HG02885 (cell line): Measurements from ENCODE around the gene ZNF541.
"Not testable (repeated sequence)": the region's sequence is repeated elsewhere in the genome, so short reads cannot be mapped to it uniquely, and the experiment has no call there.

Experiments used
- ATAC-seq: cut with Tn5 transposase; IDR thresholded peaks from one replicate; pipeline ENCODE4 v1.9.1; 2021; ENCODE audit warnings: mild to moderate bottlenecking; ENCODE audit not compliant: unreplicated experiment, poor library complexity

Gene ZNF541

DNA sequence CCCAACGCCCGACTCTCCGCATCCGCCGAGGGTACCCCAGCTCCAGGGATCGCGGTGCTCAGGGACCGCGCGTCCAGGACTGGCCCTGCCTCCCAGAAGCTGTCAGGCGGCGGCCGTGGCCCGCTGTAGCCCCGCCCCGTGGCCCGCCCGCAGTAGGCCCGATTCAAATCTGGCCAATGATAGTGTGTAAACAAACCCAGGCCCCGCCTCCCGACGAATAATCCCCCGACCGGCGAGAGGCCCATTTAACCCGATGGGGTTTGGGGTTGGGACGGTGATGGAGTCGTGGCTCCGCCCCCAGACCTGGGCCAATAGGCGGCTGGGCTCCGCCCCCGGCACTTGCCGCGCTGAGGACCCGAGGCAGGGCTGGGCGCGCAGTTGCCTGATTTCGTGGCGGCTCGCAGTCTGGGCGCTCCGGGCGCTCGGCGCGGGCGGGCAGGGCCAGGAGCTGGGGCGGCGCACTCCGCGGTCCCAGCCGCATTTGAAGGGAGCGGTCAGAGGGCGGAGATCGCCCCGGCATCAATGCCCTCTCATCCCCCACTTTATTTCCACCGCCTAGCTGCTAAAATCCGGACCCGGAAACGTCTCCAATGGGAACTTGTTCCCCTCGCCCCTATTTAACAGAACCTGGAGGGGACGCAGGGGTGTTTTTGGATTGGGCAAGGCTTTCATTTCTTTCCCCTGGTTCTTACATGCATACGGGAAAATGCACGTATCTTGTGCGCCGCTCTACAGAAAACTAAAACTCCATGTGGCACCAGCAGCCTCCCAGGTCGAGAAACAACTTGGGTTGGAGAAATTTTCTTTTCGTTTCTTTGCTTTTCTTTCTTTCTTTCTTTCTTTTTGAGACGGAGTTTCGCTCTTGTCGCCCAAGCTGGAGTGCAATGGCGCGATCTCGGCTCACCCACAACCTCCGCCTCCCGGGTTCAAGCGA, 27.6 kb upstream of the ZNF541 start:
- ATAC-seq, result peak; percentile 95

- not testable (repeated sequence) for ATAC-seq
These were observed 26.8 kb upstream of the ZNF541 start for GRCh38 chr19:47599671-47600245.

- ATAC-seq, result no peak
These were observed 25.7 kb upstream of the ZNF541 start for GRCh38 chr19:47598407-47599349.

DNA sequence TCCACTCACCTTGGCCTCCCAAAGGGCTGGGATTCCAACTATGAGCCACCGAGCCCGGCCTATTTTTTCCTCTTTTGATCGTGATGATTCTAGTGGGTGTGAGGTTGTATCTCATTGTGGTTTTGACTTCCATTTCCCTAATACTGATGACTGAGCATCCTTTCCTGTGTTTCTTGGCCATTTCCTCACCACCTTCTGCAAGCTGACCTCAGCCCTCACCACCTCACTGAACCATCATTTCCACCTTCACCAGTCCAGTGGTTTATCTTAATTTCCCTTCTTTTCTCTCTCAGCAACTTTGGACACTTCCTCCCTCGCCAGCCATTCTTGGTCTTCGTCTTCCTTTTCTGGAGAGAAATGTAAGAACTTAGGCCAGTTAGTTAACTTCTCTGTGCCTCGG, 23.0 kb upstream of the ZNF541 start:
- ATAC-seq, result no peak

- ATAC-seq, result no peak
These were observed 20.9 kb upstream of the ZNF541 start for GRCh38 chr19:47593860-47594259.

DNA sequence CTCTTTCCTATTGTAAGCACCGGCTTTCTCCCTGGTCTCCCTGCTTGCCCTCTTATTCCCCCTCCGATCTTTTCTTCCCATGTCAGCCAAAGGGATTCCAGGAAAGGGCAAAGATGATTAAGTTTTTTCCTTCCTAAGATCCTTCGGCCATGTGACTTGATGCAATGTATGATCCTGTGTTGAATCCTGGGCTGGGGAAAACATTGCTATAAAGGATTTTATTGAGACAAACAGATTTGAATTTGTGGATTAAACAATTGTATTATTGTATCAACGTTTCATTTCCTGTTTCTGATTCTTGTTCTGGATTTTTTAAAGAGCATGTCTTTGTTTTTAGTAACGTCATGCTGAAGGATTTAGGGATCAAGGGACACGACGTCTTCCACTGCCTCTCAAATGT, 16.9 kb upstream of the ZNF541 start:
- ATAC-seq, result no peak

DNA sequence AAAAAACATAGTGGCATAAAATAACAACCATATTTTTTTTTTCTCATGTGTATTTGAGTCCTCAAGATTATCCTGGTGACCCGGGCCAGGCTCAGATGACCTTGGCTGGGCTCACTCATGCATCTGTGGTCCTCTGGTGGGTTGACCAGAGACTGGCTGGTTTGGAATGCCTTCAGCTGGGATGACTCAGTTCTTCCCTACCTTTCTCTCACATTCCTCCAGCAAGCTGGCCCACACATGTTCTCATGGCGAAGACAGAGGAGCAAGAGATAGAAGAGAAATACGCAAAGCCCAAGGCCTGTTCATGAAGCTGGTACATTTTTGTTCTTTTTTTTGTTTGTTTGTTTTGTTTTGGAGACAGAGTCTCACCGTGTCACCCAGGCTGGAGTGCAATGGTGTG, 14.3 kb upstream of the ZNF541 start:
- ATAC-seq, result no peak

- not testable (repeated sequence) for ATAC-seq
These were observed 10.2 kb upstream of the ZNF541 start for GRCh38 chr19:47583161-47583560.

DNA sequence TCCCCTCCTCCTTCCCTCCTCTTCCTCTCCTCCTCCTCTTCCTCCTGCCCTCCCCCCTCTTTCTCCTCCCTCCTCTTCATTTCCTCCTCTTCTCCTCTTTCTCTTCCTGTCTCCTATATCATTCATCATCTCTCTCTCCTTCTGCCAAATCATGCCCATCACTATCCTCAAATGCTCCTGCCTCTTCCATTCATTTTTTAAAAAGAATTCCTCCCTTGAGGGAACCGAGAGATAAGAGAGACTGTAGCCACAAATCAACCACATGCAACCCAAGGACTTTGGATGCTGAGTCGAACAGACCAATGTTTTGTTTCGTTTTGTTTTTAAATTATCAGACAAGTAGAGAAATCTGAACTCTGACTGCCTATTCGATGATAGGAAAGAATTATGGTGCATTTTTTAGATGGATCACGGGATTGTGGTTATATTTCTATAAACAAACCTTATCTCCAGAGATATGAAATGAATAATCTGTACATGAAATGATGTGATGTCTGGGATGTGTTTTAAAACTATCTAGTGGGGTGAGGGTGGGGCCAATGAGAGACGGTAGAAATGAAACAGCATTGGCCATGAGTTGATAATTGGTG, 9.5 kb upstream of the ZNF541 start:
- ATAC-seq, result no peak

- no peak for ATAC-seq
These were observed 8.8 kb upstream of the ZNF541 start for GRCh38 chr19:47581605-47582319.

DNA sequence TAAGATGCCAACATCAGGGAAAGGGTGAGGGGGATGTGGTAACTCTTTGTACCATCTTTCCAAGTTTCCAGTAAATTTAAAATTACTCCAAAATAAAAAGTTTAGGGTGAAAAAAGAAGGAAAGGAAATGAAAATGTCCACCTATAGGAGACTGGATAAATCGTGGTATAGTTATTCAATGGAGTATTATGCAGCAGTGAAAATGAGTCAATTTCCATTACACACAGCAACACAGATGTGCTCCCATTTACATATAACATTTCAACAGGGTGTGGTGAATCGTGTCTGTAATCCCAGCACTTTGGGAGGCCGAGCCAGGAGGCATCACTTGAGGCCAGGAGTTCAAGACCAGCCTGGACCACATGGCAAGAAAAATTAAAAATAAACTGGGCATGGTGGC, 7.4 kb upstream of the ZNF541 start:
- ATAC-seq, result no peak

DNA sequence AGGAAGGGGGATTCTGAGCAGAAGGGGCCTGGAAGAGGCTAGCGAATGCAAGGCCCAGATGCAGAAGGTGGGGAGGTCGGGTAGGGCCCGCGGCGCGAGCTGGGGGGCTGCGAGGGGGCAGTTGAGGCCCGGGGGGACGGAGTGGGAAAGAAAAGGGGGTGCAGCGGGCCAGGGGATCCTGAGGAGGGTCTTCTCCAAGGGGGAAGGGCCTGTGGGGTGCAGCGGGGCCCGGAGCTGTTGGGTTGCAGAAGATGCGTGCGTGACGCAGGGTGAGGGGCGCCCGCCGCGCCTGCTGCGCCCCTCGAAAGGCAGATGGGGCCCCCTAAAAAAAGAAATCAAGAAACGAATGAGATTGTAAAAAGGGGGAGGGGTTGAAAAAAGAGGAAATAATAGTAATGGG, 313 bp downstream of the ZNF541 start:
- no peak for ATAC-seq

- ATAC-seq, result no peak
These were observed 3.6 kb downstream of the ZNF541 start for GRCh38 chr19:47569331-47569730.

- no peak for ATAC-seq
These were observed 8.9 kb downstream of the ZNF541 start for GRCh38 chr19:47564081-47564480.

- ATAC-seq, result no peak
These were observed 11.4 kb downstream of the ZNF541 start for GRCh38 chr19:47561440-47562057.

DNA sequence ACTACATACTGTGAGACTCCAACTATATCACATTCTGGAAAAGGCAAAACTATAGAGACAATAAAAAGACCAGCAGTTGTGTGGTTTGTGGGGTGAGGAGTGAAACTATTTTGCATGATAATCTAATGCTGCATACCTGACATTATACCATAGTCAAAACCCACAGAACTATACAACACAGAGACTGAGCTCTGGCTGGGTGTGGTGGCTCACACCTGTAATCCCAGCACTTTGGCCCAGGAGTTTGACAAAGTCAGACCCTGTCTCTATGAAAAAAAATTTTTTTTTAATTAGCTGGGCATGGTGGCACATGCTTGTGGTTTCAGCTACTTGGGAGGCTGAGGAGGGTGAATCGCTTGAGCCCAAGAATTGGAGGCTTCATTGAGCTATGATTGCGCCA, 11.9 kb downstream of the ZNF541 start:
- no peak for ATAC-seq

GRCh38 chr19:47550129-47550528, 22.8 kb downstream of the ZNF541 start:
- ATAC-seq, result no peak

- ATAC-seq, result no peak
These were observed 23.6 kb downstream of the ZNF541 start for GRCh38 chr19:47549261-47549862.

GRCh38 chr19:47547199-47547598, 25.7 kb downstream of the ZNF541 start:
- ATAC-seq, result no peak
